Measurements from ENCODE around the gene LBH.
A peak's percentile ranks its signal among the peaks of the same experiment; 100 is the strongest.

Gene LBH

DNA sequence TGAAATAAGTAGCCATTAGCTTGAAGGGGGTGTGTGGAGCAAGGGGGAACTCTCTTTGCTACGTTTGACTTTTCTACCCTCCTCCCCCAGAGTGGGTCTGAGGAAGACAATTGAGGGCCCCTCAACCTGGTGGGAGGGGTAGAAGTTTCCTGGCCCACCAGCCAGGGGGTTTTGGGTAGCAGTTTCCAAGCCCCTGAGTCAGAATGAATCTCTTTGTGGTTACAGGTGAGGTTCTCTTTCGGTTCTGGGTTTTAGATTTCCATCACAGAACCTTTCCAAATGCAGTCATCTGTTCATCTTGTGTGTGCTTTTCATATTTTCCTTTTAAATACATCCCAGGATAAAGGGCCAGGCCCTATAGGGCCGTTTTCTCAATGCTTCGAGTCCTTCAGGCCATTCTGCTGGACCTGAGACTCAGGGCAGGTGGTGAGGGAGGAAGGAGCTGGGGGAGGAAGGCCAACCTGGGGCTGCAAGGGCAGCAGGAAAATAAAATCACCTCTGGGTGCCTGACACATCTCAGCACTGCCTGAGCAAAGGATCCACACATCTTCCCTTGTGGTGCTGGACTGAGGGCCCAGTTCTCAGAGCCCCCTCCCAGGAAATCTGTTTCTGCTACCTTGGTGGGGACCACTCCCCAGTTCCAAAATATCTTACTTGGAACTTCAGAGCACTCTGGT is 4.7 kb downstream of the LBH start:
- no peak for DNase-seq (ENCODE audit: low read depth)

DNA sequence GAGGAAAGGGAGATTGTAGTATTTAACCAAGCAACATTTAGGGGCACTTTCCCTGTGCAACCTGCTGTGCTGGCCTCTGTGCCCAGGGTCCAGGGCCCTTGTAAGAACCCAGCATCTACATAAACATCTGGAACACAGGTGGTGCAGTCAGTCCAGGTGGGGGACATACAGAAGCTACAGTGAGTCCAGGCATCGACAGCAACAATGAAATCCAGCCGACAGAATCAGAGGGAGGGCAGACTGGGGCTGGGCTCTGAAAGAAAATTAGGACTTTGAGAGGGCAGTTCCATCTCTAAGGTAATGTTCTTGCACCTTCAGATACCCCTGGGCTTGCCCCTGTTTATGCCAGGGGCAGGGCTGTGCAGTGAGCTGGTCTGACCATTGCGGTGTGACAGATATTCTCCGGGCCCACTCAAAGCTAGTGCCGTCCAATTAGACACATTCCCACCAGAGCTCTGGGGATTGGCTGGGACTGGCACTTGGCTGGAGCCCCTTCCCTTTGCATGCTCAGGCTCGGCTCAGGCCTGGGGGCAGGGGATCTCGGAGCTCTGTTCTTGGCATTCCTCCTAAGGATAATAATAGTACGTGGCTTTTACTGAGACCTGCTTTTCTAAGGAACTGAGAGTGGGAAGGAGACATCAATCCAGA is 5.4 kb downstream of the LBH start:
- no peak for DNase-seq (ENCODE audit: low read depth)

GRCh38 chr2:30237239-30237965 is 6.1 kb downstream of the LBH start:
- DNase-seq (ENCODE audit: low read depth), result no peak

GRCh38 chr2:30237966-30238800 is 6.8 kb downstream of the LBH start:
- DNase-seq (ENCODE audit: low read depth), result no peak

DNA sequence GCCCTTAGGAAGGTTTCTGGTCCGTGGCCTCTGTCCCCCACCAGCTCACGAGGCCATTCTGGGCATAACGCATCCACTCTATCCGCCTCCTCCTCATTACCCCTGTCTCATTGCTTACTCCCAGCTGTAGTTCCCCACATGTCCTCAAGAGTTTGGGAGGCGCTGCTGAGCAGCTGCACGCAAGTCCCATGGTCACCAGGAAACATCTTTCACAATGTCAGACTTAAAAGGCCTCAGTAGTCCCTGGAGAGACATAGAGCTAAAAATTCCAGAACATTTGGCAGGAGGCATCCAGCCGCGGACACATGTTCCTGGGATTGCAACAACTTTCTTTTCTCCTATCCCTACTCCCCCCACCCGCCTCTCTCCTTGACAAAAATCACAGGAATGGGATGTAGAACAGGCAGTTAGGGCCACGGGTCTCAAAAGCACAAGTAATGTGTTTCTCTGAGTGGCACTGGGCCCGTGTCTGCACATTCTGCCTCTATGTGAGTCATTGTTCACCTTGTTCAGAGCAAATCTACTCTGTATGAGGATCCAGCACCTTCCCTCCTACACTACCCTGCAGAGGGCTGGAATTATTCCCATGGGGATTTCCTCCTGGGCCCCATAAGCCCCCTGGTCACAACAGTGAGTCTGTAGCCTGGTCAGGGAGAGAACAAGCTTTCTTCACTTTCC is 8.1 kb downstream of the LBH start:
- DNase-seq (ENCODE audit: low read depth), result peak; percentile 54

GRCh38 chr2:30239986-30240752 is 8.8 kb downstream of the LBH start:
- no peak for DNase-seq (ENCODE audit: low read depth)

GRCh38 chr2:30243231-30243630 is 11.9 kb downstream of the LBH start:
- DNase-seq (ENCODE audit: low read depth), result no peak

- no peak for DNase-seq (ENCODE audit: low read depth)
Observed at GRCh38 chr2:30245364-30245763, 14.0 kb downstream of the LBH start.

- no peak for DNase-seq (ENCODE audit: low read depth)
Observed at GRCh38 chr2:30248791-30249190, 17.5 kb downstream of the LBH start.

- no peak for DNase-seq (ENCODE audit: low read depth)
Observed at GRCh38 chr2:30249354-30249753, 18.0 kb downstream of the LBH start.

GRCh38 chr2:30250421-30250820 is 19.1 kb downstream of the LBH start:
- no peak for DNase-seq (ENCODE audit: low read depth)

DNA sequence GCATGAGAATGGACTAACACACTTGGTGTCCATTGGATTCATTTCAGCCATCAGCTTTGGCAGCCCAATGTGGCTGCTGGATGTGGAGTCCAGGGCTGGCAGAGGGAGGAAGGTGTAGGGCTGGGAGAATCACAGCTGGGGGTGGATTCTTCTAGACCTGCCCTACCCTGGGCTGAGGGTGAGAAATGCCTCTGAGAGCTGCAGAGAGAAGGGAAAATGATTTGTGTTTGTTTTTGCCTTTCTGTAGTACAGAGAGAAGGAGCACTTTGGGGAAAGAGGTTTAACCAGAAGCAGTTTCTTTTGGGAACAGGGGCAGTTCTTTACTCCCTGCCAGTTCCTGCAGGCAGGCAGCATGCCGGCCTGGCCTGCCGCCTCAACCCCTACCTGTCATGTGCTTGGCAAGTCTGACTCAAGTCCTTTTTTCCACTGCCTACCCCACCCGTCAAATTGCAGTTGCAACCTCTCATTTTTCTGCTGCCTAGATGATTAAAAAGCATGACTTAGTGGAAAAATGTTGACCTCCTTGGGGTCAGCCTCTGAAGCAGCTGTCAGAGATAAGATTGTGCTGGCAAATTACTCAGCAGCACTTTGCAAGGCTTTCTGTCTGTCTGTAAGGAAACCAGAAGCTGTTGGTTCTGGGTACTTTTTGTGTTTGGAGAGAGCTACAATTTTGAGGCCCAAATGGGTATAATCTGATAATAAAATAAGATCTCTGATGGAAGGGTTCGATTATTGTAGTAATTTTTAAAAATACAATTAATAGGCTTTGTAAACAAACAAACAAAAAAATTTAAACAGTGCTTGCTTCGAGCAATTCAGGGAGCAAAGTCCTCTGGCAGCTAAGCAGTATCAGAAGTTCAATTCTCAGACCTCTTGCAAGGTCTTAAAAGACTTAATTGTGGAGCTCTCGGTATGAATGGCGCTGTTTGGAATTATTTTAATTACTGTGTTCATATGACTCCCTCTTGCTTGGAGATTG is 21.7 kb downstream of the LBH start:
- no peak for DNase-seq (ENCODE audit: low read depth)

DNA sequence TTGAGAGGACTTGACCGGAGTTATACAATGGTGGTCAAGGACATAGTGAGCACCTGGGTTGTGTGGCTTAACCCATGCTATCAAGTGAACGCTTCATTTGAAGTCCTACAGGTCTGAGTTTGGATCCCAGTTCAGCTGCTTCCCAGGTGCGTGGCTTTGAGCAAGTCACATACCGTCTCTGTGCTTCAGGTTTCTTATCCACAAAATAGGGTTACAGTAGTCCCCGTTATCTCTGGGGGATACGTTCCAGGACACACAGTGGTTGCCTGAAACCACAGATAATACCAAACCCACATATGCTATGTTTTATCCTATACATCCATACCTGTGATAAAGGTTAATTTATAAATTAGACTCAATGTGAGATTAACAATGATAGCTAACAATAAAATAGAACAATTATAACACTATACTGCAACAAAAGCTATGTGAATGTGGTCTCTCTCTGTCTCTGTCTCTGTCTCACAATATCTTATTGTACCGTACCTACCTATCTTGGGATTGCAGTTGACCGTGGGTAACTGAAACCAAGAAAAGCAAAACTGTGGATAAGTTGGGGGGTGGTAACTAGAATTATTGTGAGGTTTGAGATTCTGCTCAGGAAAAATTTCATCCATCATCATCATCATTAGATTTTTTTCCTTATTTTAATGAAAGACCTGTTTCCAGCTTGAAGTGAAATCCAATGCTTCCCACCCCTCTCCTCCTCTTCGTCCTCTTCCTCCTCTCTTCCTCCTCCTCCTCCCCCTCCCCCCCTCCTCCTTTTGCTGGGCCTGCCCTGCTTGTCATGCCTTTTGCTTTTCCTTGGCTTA is 22.7 kb downstream of the LBH start:
- no peak for DNase-seq (ENCODE audit: low read depth)

GRCh38 chr2:30254685-30255001 is 23.3 kb downstream of the LBH start:
- DNase-seq (ENCODE audit: low read depth), result no peak

- DNase-seq (ENCODE audit: low read depth), result no peak
Observed at GRCh38 chr2:30255026-30255425, 23.7 kb downstream of the LBH start.

GRCh38 chr2:30255466-30256408 is 24.4 kb downstream of the LBH start:
- no peak for DNase-seq (ENCODE audit: low read depth)

- no peak for DNase-seq (ENCODE audit: low read depth)
Observed at GRCh38 chr2:30257266-30258214, 26.2 kb downstream of the LBH start.
